Breast epithelium (tissue), 4 donors: Measurements from ENCODE around the gene CORO1C. TPM values are rescaled to one million over a fixed set of nuclear protein-coding genes. Genes with fewer than 3 reads are reported as not detected.
A peak's percentile ranks its signal among the peaks of the same experiment; 100 is the strongest.

Experiments used
- DNase-seq, 2 donors: peaks; one replicate each; pipeline ENCODE4 v3.0.0-alpha.2; 2019; ENCODE audit warnings: low spot score in 2 of 2
- H3K27ac ChIP-seq, 2 donors: fragments of 200-600 bp; sonication (generic) in 1 of 2; one replicate each; pipeline ENCODE4 v1.5.1; 2016 to 2019; ENCODE audit warnings: mild to moderate bottlenecking in 1 of 2
- H3K27me3 ChIP-seq, 2 donors: fragments of 200-600 bp; sonication (generic) in 1 of 2; one replicate each; pipeline versions ENCODE4 v1.5.1 to v1.6.0; 2017 to 2019; ENCODE audit warnings: control low read depth in 1 of 2, mild to moderate bottlenecking in 1 of 2
- H3K36me3 ChIP-seq: fragments of 200-600 bp; one replicate; pipeline ENCODE4 v1.5.1; 2019
- H3K4me1 ChIP-seq, 2 donors: fragments of 200-600 bp; sonication (generic); one replicate each; pipeline ENCODE4 v1.5.1; 2016 to 2019; ENCODE audit warnings: control low read depth in 1 of 2
- H3K4me3 ChIP-seq, 3 donors: fragments of 200-600 bp; sonication (generic); 1 replicate in 2 of 3; 2 replicates in 1 of 3; pipeline ENCODE4 v1.5.1; 2016 to 2019; ENCODE audit warnings: mild to moderate bottlenecking in 3 of 3, moderate library complexity in 2 of 3
- H3K9me3 ChIP-seq, 2 donors: fragments of 200-600 bp; sonication (generic) in 1 of 2; one replicate each; pipeline ENCODE4 v1.5.1; 2016 to 2019; ENCODE audit warnings: control low read depth in 1 of 2
- CTCF ChIP-seq, 3 donors: fragments of 450-650 bp; IDR thresholded peaks; one replicate each; pipeline ENCODE4 v1.5.1; 2016 to 2017; ENCODE audit warnings: antibody characterized with exemption in 3 of 3, mild to moderate bottlenecking in 3 of 3, moderate library complexity in 3 of 3
- POLR2A ChIP-seq: fragments of 450-650 bp; IDR thresholded peaks from one replicate; pipeline ENCODE4 v1.6.1; 2016; ENCODE audit warnings: antibody characterized with exemption, mild to moderate bottlenecking, moderate library complexity
- POLR2AphosphoS5 ChIP-seq, 3 donors: sonication (generic); formaldehyde crosslinking; IDR thresholded peaks; one replicate each; pipeline ENCODE4 v1.6.1; 2017; ENCODE audit warnings: antibody characterized with exemption in 3 of 3
- intact Hi-C: fragments of 100-400 bp; cut with DNase I; formaldehyde crosslinking; loops from one replicate; pipeline ENCODE4 v1.15.1; 2023; ENCODE audit warnings: low total_unique reads
- total RNA-seq, 3 donors: library from RNA; depleted of rRNA; stranded (reverse); fragments of >200 nt; gene quantifications; one replicate each; pipeline ENCODE4 v1.1.0, GENCODE V29; 2016

Gene CORO1C
- total RNA-seq, 3 donors from 2014 or later, result 121 to 155 (median 149) TPM

- Histone ChIP-seq H3K27ac (peak overlapping the region in 1 of 2 donors; percentile 65), H3K27me3 (no peaks in the 10 kb centered on the region), H3K4me1 (peaks cover 0 to 11% of the 10 kb centered on the region in 2 donors), H3K9me3 (no peaks in the 10 kb centered on the region), H3K4me3 (no peak overlapping the region), H3K36me3 (no peaks in the 10 kb centered on the region)
- intact Hi-C loops, result no loop called here
- no peak for TF ChIP-seq POLR2A
- no peak for TF ChIP-seq CTCF (IDR thresholded peaks at IDR 0.05)
- TF ChIP-seq POLR2AphosphoS5 (IDR thresholded peaks at IDR 0.05), result no peak
- DNase-seq, result no peak
Measured at GRCh38 chr12:108724054-108724889, 7.0 kb downstream of the CORO1C start.

- peak overlapping the region; percentile 22 to 65 for H3K27ac ChIP-seq
- no peak for TF ChIP-seq CTCF (IDR thresholded peaks at IDR 0.05)
- TF ChIP-seq POLR2AphosphoS5 (IDR thresholded peaks at IDR 0.05), result peak in 1 of 3 donors; percentile 31
- no peak for TF ChIP-seq POLR2A
- H3K36me3 ChIP-seq, result no peaks in the 10 kb centered on the region
- peaks cover 0 to 14% of the 10 kb centered on the region in 2 donors for H3K4me1 ChIP-seq
- no peak overlapping the region for H3K4me3 ChIP-seq
- no peaks in the 10 kb centered on the region for H3K9me3 ChIP-seq
- no peak for DNase-seq
- H3K27me3 ChIP-seq, result no peaks in the 10 kb centered on the region
- intact Hi-C loops, result no loop called here
Measured at GRCh38 chr12:108722992-108723766, 8.1 kb downstream of the CORO1C start.

- H3K4me1 ChIP-seq, result peaks cover 0 to 14% of the 10 kb centered on the region in 2 donors
- no peaks in the 10 kb centered on the region for H3K9me3 ChIP-seq
- no peaks in the 10 kb centered on the region for H3K27me3 ChIP-seq
- DNase-seq, result no peak
- TF ChIP-seq POLR2AphosphoS5 (IDR thresholded peaks at IDR 0.05) (no peak), CTCF (IDR thresholded peaks at IDR 0.05) (no peak), POLR2A (no peak)
- peak overlapping the region; percentile 22 to 65 for H3K27ac ChIP-seq
- intact Hi-C loops, result no loop called here
- no peak overlapping the region for H3K4me3 ChIP-seq
- H3K36me3 ChIP-seq, result no peaks in the 10 kb centered on the region
Measured at GRCh38 chr12:108722463-108722862, 8.9 kb downstream of the CORO1C start.

GRCh38 chr12:108721824-108722223 lies 9.5 kb downstream of the CORO1C start:
- H3K27me3 ChIP-seq, result no peaks in the 10 kb centered on the region
- intact Hi-C loops, result no loop called here
- H3K36me3 ChIP-seq, result no peaks in the 10 kb centered on the region
- no peak overlapping the region for H3K4me3 ChIP-seq
- H3K27ac ChIP-seq, result peak overlapping the region in 1 of 2 donors; percentile 65
- TF ChIP-seq POLR2A, result no peak
- no peak for TF ChIP-seq POLR2AphosphoS5 (IDR thresholded peaks at IDR 0.05)
- TF ChIP-seq CTCF (IDR thresholded peaks at IDR 0.05), result no peak
- no peak for DNase-seq
- peaks cover 0 to 14% of the 10 kb centered on the region in 2 donors for H3K4me1 ChIP-seq
- no peaks in the 10 kb centered on the region for H3K9me3 ChIP-seq
